ENCODE results near the gene ADCYAP1. TPM values are rescaled to one million over a fixed set of nuclear protein-coding genes. Genes with fewer than 3 reads are reported as not detected.

ADCYAP1 gene
- total RNA-seq, 1 donor from 2014 or later = not detected

DNA sequence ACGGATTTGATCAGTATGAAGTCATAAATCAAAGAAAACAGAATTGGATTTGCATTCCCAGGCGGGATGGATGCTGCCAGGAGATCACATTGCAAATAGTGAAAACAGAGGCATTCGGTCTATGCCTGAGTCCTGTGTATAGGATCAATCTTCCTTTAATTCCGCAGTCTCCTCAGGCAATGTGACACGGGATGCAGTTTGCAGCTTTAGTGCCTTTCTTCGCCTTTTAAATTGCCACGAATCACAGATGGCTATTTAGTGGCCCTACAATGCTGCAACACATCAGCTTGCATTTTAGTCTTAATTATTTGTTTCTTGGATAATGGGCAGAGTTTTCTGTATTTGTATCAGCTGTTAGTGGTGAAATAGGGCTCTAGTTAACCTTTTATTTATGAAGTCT is 6.8 kb downstream of the ADCYAP1 start:
- peaks cover 46% of the 10 kb centered on the region for H3K27me3 ChIP-seq (ENCODE audit: control insufficient read depth, insufficient read depth, low read length)
- no peak for TF ChIP-seq CTCF (IDR thresholded peaks at IDR 0.05; ENCODE audit: insufficient read depth, low read length, poor library complexity, severe bottlenecking)

DNA sequence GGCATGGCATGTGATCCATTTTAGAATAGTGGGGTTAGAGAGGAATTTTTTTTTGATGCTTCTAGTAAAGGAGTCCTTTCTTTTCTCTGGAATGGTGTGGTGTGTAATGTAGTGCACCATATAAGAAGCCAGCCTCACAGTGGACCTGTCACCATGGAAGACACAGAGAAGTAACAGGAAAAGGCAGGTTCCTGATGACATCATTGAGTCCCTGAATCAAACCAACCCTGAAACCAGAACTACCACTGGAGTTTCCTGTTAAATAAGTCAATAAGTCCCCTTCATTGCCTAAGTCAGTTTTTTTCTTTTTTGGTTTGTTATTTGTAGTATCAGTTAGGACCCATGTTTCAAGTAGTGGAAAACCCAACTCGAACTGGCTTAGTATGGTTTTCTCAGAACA is 11.9 kb downstream of the ADCYAP1 start:
- no peak overlapping the region for H3K4me3 ChIP-seq (ENCODE audit: low read depth, low read length)
- peaks cover 3% of the 10 kb centered on the region for H3K27me3 ChIP-seq (ENCODE audit: control insufficient read depth, insufficient read depth, low read length)
- no peaks in the 10 kb centered on the region for H3K36me3 ChIP-seq (ENCODE audit: control insufficient read depth, insufficient read depth, low read length)
- no peak for TF ChIP-seq CTCF (IDR thresholded peaks at IDR 0.05; ENCODE audit: insufficient read depth, low read length, poor library complexity, severe bottlenecking)
- DNase-seq (ENCODE audit: low read depth) = no peak

More for the DNA sequence above, 6.8 kb downstream of the ADCYAP1 start:
- no peak overlapping the region for H3K4me3 ChIP-seq (ENCODE audit: low read depth, low read length)
- DNase-seq (ENCODE audit: low read depth) = no peak
- H3K36me3 ChIP-seq (ENCODE audit: control insufficient read depth, insufficient read depth, low read length) = no peaks in the 10 kb centered on the region

DNA sequence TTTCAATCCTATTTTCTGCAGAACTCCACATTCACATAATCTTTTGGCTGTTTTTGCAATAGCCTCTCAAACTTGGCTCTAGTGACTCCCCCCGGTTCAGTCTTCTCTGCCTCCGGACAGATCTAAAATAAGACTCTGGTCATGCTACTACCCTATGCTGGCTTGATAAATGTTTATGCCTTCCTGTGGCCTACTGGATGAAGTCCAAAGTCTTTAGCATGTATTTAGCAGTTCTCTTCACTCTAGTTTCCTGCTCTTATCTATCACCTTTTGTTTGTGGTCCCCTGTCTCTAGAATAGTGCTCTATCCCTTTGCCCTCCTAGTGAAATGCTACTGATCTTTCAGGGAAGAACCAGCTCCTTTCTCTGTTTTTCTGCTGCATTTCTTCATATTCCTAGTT is 14.4 kb downstream of the ADCYAP1 start:
- DNase-seq (ENCODE audit: low read depth) = no peak
- no peak overlapping the region for H3K4me3 ChIP-seq (ENCODE audit: low read depth, low read length)
- TF ChIP-seq CTCF (IDR thresholded peaks at IDR 0.05; ENCODE audit: insufficient read depth, low read length, poor library complexity, severe bottlenecking) = no peak
- no peaks in the 10 kb centered on the region for H3K36me3 ChIP-seq (ENCODE audit: control insufficient read depth, insufficient read depth, low read length)
- no peaks in the 10 kb centered on the region for H3K27me3 ChIP-seq (ENCODE audit: control insufficient read depth, insufficient read depth, low read length)

DNA sequence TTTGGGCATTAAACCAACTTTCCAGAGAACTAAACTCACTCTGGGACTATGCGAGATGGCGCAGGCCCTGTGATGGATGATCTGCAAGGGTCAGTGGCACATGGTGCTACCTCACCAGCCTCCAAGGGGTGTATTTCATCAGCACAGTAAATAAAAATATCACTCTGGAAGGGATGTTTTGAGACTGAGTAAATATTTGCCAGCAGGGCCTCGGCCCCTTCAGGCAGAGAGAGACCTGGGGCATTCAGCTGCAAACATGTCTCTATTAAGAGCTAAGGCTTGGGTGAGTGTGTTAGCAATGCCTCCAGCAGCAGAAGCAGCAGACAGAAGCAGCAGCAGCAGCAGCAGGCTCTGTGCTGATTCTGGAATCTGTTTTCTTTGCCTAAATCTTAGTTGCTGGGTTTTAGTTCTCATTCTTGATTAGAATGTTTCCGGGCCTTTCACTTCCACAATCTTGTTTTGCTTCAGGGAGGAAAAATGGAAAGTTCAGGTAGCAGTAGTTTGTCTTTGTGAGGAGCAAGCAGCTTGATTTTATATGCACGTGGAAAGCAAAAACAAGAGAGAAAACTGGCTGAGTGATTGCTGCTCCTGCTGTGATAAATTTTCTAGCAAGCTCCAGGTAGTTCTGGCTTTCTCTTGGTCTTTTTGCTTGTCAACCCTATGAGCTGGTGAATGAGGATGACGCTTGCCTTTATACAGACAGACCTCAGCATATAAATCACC is 18.6 kb downstream of the ADCYAP1 start:
- no peak overlapping the region for H3K4me3 ChIP-seq (ENCODE audit: low read depth, low read length)
- H3K27me3 ChIP-seq (ENCODE audit: control insufficient read depth, insufficient read depth, low read length) = no peaks in the 10 kb centered on the region
- no peaks in the 10 kb centered on the region for H3K36me3 ChIP-seq (ENCODE audit: control insufficient read depth, insufficient read depth, low read length)
- no peak for TF ChIP-seq CTCF (IDR thresholded peaks at IDR 0.05; ENCODE audit: insufficient read depth, low read length, poor library complexity, severe bottlenecking)
- DNase-seq (ENCODE audit: low read depth) = no peak

DNA sequence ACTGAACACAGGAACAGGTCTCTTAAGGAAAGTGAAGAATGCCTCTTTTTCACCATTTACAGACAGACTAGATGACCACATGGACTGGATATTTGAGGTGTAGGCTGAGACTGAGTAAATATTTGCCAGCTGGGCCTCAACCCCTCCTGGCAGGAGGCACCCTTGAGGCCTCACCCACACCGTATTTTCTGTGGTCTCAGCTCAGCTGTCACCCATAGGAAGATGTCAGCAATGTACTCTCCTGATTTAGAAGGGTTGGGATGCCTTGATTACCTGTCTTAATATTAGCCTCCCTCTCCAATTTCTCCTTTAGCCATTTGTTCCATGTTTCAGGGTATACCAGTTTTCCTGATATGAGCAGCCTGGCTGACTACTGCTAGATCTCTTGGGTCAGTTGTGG is 20.3 kb downstream of the ADCYAP1 start:
- no peaks in the 10 kb centered on the region for H3K36me3 ChIP-seq (ENCODE audit: control insufficient read depth, insufficient read depth, low read length)
- no peak for DNase-seq (ENCODE audit: low read depth)
- H3K4me3 ChIP-seq (ENCODE audit: low read depth, low read length) = no peak overlapping the region
- H3K27me3 ChIP-seq (ENCODE audit: control insufficient read depth, insufficient read depth, low read length) = no peaks in the 10 kb centered on the region
- no peak for TF ChIP-seq CTCF (IDR thresholded peaks at IDR 0.05; ENCODE audit: insufficient read depth, low read length, poor library complexity, severe bottlenecking)

- Histone ChIP-seq H3K4me3 (ENCODE audit: low read depth, low read length) (no peak overlapping the region), H3K27me3 (ENCODE audit: control insufficient read depth, insufficient read depth, low read length) (no peaks in the 10 kb centered on the region), H3K36me3 (ENCODE audit: control insufficient read depth, insufficient read depth, low read length) (no peaks in the 10 kb centered on the region)
- no peak for TF ChIP-seq CTCF (IDR thresholded peaks at IDR 0.05; ENCODE audit: insufficient read depth, low read length, poor library complexity, severe bottlenecking)
- no peak for DNase-seq (ENCODE audit: low read depth)
Observed at GRCh38 chr18:926946-927345, 22.3 kb downstream of the ADCYAP1 start.
